ENCODE data around the gene GRK1.

DNA sequence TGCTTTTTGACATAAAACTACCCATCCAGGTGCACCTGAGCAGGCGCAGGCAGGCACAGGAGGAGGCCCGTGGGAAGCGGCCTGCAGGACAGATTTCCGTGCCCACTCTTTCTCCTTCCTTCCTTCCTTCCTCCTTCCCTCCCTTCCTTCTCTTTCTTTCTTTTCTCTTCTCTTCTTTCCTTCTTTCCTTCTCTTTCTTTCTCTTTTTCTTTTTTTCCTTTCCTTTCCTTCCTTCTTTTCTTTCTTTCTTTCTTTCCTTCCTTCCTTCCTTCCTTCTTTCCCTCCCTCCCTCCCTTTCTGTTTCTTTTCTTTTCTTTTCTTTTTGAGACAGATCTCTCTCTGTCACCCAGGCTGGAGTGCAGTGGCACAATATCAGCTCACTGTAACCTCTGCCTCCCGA, 70.8 kb downstream of the GRK1 start:
- TF ChIP-seq CTCF (IDR thresholded peaks at IDR 0.05) (no peak), POLR2A (IDR thresholded peaks at IDR 0.05) (no peak)

Measured in uterus (tissue), 2 donors.